Muscle of leg (tissue), 11 donors: ENCODE results near the gene SLC19A3. TPM values are rescaled to one million over a fixed set of nuclear protein-coding genes. Genes with fewer than 3 reads are reported as not detected.
"Not testable (repeated sequence)": the region's sequence is repeated elsewhere in the genome, so short reads cannot be mapped to it uniquely, and the experiment has no call there.

Experiments
- DNase-seq: peaks from one replicate; pipeline ENCODE4 v3.0.0; 2013
- H3K27ac ChIP-seq: one replicate; pipeline ENCODE4 v1.5.1; 2013; ENCODE audit warnings: mild to moderate bottlenecking, low read length, control low read depth
- H3K27me3 ChIP-seq: one replicate; pipeline ENCODE4 v1.6.1; 2013; ENCODE audit warnings: low read length; ENCODE audit not compliant: control insufficient read depth, insufficient read depth
- H3K36me3 ChIP-seq: one replicate; pipeline ENCODE4 v1.6.1; 2013; ENCODE audit warnings: low read length; ENCODE audit not compliant: control insufficient read depth, insufficient read depth
- H3K4me1 ChIP-seq: one replicate; pipeline ENCODE4 v1.6.1; 2013; ENCODE audit warnings: low read length; ENCODE audit not compliant: control insufficient read depth, insufficient read depth
- H3K4me3 ChIP-seq: one replicate; pipeline ENCODE4 v1.5.1; 2013; ENCODE audit warnings: low read length, control low read depth
- H3K9me3 ChIP-seq: replicated peaks from 2 replicates; pipeline ENCODE4 v1.6.1; 2013; ENCODE audit warnings: low read depth, low read length; ENCODE audit not compliant: control insufficient read depth
- WGBS: methylation state at CpG from one replicate; pipeline ENCODE4 v1.1.5; 2013; ENCODE audit warnings: missing lambda C conversion rate; ENCODE audit not compliant: insufficient coverage; 5-methylcytosine and 5-hydroxymethylcytosine counted together
- polyA plus RNA-seq, 8 donors: library from polyadenylated mRNA; unstranded; fragments of 120-200 nt; gene quantifications; one replicate each; pipeline versions ENCODE4 v1.2.1 to v1.2.3, GENCODE V29; 2013; ENCODE audit warnings: inconsistent platforms in 1 of 8, low replicate concordance in 1 of 8; ENCODE audit not compliant: insufficient read length in 8 of 8, insufficient read depth in 1 of 8
- total RNA-seq: library from RNA; stranded (reverse); fragments of 120-200 nt; gene quantifications from one replicate; pipeline ENCODE4 v1.2.4, GENCODE V29; 2013

Gene SLC19A3
- total and polyA plus RNA-seq, 9 donors = 0.64 to 5.1 (median 1.0) TPM

GRCh38 chr2:227739351-227739750 lies 21.5 kb upstream of the SLC19A3 start:
- Histone ChIP-seq H3K27me3 (no peaks in the 10 kb centered on the region), H3K4me3 (no peak overlapping the region), H3K4me1 (no peaks in the 10 kb centered on the region), H3K27ac (no peak overlapping the region), H3K36me3 (no peaks in the 10 kb centered on the region), H3K9me3 (no peaks in the 10 kb centered on the region)
- no peak for DNase-seq
- 38% methylated on average over 4 of the region's 14 CpGs for WGBS

DNA sequence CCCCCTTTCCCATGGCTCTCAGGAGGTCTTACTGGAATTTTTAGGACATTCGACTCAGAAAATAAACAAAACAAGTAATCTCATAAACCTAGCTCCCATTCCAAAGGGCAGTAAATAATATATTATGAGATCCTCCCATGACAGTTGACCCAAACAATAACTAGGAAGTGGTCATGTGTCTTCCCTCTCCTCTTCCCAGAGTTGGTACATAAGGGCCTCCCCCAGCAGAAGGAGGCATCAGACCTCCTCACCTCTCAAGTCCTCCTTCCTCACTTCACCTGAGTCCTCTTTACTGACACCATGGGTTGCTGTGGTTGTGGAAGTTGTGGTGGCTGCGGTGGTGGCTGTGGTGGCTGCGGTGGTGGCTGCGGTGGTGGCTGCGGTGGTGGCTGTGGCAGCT lies 10.2 kb upstream of the SLC19A3 start, which contains the start of gene SCYGR7:
TSS of gene SCYGR7 (plus strand) at position 301 of the 400 bp plus-strand sequence. CDS start at position 301, 0 bp downstream.
- Histone ChIP-seq H3K4me3 (no peak within 1 kb of the TSS), H3K27ac (no peak within 1 kb of the TSS), H3K9me3 (no peaks in the 10 kb centered on the region), H3K4me1 (no peaks in the 10 kb centered on the region), H3K36me3 (no peaks in the 10 kb centered on the region), H3K27me3 (no peaks in the 10 kb centered on the region)
- DNase-seq = no peak
- no CpG with 5 or more reads among the region's 5 CpGs for WGBS

DNA sequence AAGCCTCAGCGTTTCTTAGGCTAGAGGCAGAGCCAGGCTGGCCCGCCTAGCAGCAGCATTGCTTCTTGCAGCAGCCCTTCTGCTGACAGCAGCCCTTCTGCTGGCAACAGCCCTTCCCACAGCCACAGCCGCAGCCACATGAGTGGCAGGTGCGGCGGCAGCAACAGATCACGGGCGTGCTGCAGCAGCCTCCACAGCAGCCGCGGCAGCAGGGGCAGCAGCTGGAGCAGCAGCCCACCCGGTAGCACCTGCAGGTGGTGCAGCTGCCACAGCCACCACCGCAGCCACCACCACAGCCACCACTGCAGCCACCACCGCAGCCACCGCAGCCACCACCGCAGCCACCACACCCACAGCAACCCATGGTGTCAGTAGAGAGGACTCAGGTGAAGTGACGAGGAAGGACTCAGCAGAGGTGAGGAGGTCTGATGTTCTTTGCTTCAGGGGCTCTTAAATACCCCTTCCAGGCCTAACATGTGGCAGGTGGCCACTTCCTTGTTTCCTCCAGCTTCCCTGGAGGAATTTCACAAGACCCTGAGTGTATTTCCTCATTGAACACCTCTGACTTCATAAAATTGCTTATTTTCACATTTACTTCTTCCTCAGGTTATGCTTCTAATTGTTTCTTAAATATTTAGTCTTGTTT lies 6.7 kb upstream of the SLC19A3 start, which contains the start of gene SCYGR6:
TSS of gene SCYGR6 (minus strand) at position 364 of the 646 bp plus-strand sequence. CDS start at position 364, 0 bp downstream.
- H3K9me3 ChIP-seq = no peaks in the 10 kb centered on the region
- H3K36me3 ChIP-seq = no peaks in the 10 kb centered on the region
- no peak within 1 kb of the TSS for H3K4me3 ChIP-seq
- no peaks in the 10 kb centered on the region for H3K4me1 ChIP-seq
- no peak within 1 kb of the TSS for H3K27ac ChIP-seq
- no peak for DNase-seq
- no peaks in the 10 kb centered on the region for H3K27me3 ChIP-seq
- 72% methylated on average over 8 of the region's 15 CpGs for WGBS

- H3K4me3 ChIP-seq, DNase-seq, H3K27me3 ChIP-seq, H3K36me3 ChIP-seq, H3K27ac ChIP-seq, H3K9me3 ChIP-seq, H3K4me1 ChIP-seq: not testable (repeated sequence)
- WGBS = no CpG with 5 or more reads among the region's 7 CpGs
Observed at GRCh38 chr2:227722821-227723220, 5.0 kb upstream of the SLC19A3 start.

DNA sequence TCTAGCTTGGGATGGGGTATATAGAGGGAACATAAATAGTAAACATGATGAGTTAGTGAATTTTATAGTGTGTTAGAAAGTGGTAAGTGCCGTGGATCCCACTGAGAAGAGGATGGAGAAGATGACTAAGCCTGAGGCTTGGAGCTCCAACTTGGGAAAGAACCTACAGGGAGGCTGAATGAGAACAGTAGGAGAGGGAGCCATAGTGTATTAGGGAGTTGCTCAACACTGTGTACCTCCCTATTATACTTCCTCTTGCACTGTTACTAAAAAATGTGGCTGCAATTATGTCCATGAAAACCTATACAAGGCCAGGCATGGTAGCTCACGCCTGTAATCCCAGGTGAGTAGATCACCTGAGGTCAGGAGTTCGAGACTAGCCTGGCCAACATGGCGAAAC lies 2.9 kb upstream of the SLC19A3 start:
- H3K4me1 ChIP-seq = peaks cover 8% of the 10 kb centered on the region
- 89% methylated on average over 4 of the region's 4 CpGs for WGBS
- H3K27ac ChIP-seq = no peak overlapping the region
- no peak for DNase-seq
- no peaks in the 10 kb centered on the region for H3K9me3 ChIP-seq
- peaks cover 9% of the 10 kb centered on the region for H3K27me3 ChIP-seq
- no peak overlapping the region for H3K4me3 ChIP-seq
- H3K36me3 ChIP-seq = no peaks in the 10 kb centered on the region

DNA sequence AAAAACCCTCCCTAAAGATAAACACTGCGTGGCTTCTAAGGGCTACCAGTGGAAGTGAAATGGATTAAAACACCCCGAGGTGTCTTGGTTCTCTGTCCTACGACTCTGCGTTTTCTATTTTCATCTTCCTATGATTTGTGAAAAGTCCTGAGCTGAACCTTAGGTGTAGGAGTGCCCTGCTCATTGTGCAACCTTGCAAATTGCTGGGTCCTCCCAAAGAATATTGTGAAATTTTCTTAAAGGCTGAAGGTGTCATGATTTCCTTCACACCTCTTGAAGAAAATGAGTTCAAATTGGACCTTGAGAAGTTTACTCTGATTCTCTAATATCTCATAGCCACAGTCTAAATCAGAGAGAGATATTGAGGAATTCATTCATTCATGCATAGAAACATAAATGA lies 1.8 kb upstream of the SLC19A3 start:
- Histone ChIP-seq H3K36me3 (no peaks in the 10 kb centered on the region), H3K27ac (no peak overlapping the region), H3K4me1 (peaks cover 8% of the 10 kb centered on the region), H3K9me3 (no peaks in the 10 kb centered on the region), H3K4me3 (no peak overlapping the region), H3K27me3 (peaks cover 9% of the 10 kb centered on the region)
- DNase-seq = no peak
- WGBS = 83% methylated on average over 4 of the region's 4 CpGs

DNA sequence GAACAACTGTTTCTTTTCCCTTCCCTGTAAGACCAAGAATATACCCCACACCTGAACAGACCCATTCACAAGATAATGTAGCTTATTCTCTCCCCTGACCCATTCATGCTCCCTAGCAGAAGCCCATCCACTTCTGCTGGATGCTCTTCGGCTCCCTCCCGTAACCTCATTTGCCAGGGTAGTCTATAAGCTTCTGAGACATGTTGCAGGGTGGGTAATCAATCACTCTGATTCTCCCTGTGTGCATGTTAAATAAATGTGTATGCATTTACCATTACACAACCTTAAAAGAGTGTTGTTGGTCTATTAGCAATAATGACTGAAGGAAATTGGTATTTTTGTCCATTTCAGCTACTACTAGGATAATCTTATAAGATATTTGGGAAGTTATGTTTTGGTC lies 1.3 kb downstream of the SLC19A3 start:
- H3K27me3 ChIP-seq = peaks cover 9% of the 10 kb centered on the region
- DNase-seq = no peak
- no peaks in the 10 kb centered on the region for H3K9me3 ChIP-seq
- no CpG with 5 or more reads among the region's 2 CpGs for WGBS
- H3K4me1 ChIP-seq = peaks cover 8% of the 10 kb centered on the region
- H3K27ac ChIP-seq = no peak overlapping the region
- H3K4me3 ChIP-seq = no peak overlapping the region
- H3K36me3 ChIP-seq = no peaks in the 10 kb centered on the region

GRCh38 chr2:227713291-227713690 lies 4.5 kb downstream of the SLC19A3 start:
- peaks cover 9% of the 10 kb centered on the region for H3K27me3 ChIP-seq
- no peak overlapping the region for H3K4me3 ChIP-seq
- no CpG with 5 or more reads among the region's 1 CpG for WGBS
- H3K27ac ChIP-seq = no peak overlapping the region
- no peak for DNase-seq
- peaks cover 8% of the 10 kb centered on the region for H3K4me1 ChIP-seq
- no peaks in the 10 kb centered on the region for H3K9me3 ChIP-seq
- no peaks in the 10 kb centered on the region for H3K36me3 ChIP-seq

DNA sequence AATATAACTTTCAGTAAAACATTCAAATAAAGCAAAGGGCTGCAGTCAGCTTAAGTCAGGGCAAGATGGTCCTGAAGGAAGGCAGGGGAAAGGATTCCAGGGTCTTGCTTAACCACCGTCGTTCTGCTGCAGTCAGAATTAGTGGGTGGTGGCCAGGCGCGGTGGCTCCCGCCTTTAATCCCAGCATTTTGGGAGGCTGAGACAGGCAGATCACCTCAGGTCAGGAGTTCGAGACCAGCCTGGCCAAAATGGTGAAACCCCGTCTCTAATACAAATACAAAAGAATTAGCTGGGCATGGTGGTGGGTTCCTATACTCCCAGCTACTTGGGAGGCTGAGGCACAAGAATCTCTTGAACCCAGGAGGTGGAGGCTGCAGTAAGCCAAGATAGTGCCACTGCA lies 6.8 kb downstream of the SLC19A3 start:
- no peaks in the 10 kb centered on the region for H3K4me1 ChIP-seq
- no peaks in the 10 kb centered on the region for H3K27me3 ChIP-seq
- H3K9me3 ChIP-seq = no peaks in the 10 kb centered on the region
- no peak overlapping the region for H3K4me3 ChIP-seq
- DNase-seq = no peak
- 83% methylated on average over 5 of the region's 7 CpGs for WGBS
- no peaks in the 10 kb centered on the region for H3K36me3 ChIP-seq
- H3K27ac ChIP-seq = no peak overlapping the region

DNA sequence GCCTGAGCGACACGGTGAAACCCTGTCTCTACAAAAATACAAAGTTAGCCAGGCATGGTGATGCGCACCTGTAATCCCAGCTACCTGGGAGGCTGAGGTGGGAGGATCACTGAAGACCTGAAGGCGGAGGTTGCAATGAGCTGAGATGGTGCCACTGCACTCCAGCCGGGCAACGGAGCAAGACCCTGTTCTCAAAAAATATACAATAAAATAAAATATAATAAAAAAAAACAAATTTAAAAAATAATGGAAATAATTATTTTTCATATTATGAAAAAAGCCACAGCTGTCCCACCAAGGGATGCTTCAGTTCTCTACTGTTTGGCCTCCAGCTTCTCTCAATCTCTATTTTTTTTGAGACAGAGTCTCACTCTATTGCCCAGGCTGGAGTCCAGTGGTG lies 10.4 kb downstream of the SLC19A3 start:
- H3K27me3 ChIP-seq = no peaks in the 10 kb centered on the region
- no peaks in the 10 kb centered on the region for H3K9me3 ChIP-seq
- no peak for DNase-seq
- H3K36me3 ChIP-seq = no peaks in the 10 kb centered on the region
- no peak overlapping the region for H3K4me3 ChIP-seq
- no peak overlapping the region for H3K27ac ChIP-seq
- no peaks in the 10 kb centered on the region for H3K4me1 ChIP-seq
- WGBS = no CpG with 5 or more reads among the region's 6 CpGs

GRCh38 chr2:227706859-227707258 lies 11.0 kb downstream of the SLC19A3 start:
- Histone ChIP-seq H3K4me3 (no peak overlapping the region), H3K27ac (no peak overlapping the region), H3K27me3 (no peaks in the 10 kb centered on the region), H3K4me1 (no peaks in the 10 kb centered on the region), H3K36me3 (no peaks in the 10 kb centered on the region), H3K9me3 (no peaks in the 10 kb centered on the region)
- no peak for DNase-seq
- 78% methylated on average over 3 of the region's 4 CpGs for WGBS
